Stimulated activated CD8-positive, alpha-beta memory T cell treated with anti-CD3 and anti-CD28 coated beads, Interleukin-12 subunit alpha, Interleukin-12 subunit beta, amount 100 ng/mL, for 4 hours (primary cell): Measurements from ENCODE around the gene BDKRB1.
A peak's percentile ranks its signal among the peaks of the same experiment; 100 is the strongest.

ENCODE experiments used
- DNase-seq: peaks from one replicate; pipeline ENCODE4 v3.0.0-alpha.2; 2020; ENCODE audit warnings: low read depth

The BDKRB1 gene

DNA sequence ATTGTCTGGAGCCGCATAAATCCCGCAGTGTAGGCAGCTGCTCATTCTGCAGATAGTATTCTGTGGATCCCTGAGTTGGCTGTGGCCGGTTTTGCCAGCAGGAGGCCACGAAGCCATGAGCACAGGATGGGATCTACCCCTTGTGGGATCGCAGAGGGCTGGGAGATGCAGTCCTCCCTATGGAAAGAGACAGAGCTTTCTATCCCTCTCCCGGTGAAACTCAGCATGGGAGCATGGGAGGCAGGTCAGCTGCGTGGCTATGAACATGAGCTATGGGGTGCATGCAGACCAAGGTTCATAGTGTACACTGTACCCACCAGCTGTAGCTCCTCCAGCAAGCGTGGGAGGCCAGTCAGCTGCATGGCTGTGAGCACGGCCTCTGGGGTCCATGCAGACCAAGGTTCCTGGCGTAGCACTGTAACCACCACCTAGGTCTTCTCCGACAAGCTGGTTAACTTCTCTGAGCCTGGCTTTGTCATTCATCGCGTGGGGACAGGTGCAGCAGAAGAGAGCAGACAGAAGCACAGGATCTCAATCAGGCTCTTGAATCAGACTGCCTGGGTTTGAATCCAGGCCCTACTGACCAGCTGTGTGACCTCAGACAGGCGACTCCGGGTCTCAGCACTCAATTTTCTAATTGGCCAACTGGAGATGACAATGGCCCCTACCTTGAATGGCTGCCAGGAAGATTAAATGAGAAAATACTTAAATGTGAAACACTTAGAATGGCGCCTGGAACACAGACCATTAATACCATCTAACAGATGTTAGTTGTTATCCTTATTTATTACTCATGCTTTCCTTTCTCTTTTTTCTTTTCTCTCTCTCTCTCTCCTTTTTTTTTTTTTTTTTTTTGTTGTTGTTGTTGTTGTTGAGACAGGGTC, 6.0 kb downstream of the BDKRB1 start:
- no peak for DNase-seq

DNA sequence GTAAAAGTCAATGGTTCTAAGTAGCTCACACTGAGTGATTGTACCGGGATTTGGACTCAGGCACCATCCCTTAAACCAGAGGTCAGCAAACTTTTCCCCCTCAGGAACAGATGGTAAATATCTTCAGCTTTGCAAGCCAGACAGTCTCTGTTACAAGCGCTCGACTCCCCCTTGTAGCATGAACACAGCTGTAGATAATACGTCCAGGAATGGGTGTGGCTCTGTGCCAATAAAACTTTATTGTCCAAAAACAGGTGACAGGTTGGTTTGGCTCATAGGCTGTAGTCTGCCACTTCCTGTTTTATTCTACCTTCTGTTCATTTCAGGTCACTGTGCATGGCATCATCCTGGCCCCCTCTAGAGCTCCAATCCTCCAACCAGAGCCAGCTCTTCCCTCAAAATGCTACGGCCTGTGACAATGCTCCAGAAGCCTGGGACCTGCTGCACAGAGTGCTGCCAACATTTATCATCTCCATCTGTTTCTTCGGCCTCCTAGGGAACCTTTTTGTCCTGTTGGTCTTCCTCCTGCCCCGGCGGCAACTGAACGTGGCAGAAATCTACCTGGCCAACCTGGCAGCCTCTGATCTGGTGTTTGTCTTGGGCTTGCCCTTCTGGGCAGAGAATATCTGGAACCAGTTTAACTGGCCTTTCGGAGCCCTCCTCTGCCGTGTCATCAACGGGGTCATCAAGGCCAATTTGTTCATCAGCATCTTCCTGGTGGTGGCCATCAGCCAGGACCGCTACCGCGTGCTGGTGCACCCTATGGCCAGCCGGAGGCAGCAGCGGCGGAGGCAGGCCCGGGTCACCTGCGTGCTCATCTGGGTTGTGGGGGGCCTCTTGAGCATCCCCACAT, 7.6 kb downstream of the BDKRB1 start:
- DNase-seq, result no peak

DNA sequence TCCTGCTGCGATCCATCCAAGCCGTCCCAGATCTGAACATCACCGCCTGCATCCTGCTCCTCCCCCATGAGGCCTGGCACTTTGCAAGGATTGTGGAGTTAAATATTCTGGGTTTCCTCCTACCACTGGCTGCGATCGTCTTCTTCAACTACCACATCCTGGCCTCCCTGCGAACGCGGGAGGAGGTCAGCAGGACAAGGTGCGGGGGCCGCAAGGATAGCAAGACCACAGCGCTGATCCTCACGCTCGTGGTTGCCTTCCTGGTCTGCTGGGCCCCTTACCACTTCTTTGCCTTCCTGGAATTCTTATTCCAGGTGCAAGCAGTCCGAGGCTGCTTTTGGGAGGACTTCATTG, 8.2 kb downstream of the BDKRB1 start:
- DNase-seq, result no peak

DNA sequence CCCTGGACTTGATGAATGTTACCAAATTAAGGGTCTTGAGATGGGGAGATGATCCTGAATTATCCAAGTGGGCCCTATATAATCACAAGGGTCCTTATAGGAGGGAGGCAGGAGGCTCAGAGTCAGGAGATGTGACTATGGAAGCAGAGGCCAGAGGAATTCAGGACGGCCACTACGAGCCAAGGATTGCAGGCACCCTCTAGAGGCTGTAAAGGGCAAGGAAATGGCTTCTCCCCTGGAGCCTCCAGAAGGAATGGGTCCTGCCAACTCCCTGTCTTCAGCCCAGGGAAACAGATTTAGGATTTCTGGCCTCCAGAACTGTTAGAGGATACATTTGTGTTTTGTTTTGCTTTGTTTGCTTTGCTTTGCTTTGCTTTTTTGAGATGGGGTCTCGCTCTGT, 8.8 kb downstream of the BDKRB1 start:
- no peak for DNase-seq

DNA sequence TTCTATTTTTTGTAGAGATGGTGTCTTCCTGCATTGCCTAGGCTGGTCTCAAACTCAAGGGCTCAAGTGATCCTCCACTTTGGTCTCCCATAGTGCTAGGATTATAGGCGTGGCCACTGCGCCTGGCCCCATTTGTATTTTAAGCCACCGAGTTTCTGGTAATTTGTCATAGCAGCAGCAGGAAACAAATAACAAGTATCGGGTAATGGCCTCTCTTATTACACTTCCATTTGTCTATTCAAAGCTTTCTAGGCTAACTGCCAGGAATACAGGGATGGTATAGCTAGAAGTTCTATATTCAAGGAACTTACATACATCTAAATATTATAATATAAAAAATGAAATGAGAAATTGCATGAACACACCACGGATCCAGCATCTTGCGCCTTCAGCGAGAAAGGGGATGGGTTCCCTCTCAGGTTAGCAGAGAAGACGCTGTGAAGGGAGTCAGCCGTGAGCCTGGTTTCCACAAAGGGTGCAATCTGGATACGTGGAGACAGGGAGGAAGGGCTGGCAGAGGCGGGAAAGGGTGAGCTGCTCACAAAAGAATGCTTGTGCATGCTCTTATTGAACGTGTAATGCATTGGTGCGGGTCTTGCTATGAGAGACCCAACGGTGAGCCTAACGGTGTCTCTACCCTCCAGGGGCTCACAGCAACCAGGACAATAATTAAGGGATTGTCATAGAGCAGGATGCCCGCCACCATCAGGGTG, 9.5 kb downstream of the BDKRB1 start:
- DNase-seq, result no peak

DNA sequence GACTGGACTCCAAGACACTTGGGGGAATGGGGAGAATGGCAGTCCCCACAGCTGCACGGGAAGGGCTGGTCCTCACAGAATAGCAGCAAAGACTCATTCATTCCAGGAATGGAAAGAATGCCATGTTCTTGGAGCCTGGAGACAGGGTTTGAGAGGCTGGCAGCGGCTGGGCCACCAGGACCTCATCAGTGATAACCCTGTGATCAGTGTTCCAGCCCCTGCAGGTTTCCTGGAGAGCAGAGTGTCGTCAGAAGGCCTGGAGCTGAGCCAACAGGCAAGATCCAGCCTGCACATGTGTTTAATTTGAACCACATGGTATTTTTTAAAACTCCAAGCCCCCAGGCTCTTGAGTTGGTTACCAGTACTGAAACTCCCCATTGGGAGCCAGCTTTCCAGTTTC, 11.3 kb downstream of the BDKRB1 start:
- no peak for DNase-seq

DNA sequence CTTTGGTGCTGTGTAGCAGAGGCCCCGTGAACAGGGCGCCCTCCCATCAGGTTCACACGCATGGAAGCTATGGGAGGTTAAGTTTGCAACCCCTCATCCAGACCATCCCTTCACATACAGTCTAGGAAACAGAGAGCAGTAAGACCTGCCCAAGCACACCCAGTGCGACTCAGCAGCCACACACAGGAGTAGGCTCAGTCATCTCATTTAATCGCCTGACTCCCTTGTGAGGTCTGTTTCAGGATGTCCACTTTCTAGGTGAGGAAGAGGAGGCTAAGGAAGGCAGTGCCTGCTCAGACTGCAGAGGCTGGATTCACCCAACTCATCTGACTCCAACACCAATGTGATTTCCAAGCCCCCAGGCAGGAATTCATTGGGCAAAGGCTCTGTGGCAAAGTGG, 11.9 kb downstream of the BDKRB1 start:
- no peak for DNase-seq

DNA sequence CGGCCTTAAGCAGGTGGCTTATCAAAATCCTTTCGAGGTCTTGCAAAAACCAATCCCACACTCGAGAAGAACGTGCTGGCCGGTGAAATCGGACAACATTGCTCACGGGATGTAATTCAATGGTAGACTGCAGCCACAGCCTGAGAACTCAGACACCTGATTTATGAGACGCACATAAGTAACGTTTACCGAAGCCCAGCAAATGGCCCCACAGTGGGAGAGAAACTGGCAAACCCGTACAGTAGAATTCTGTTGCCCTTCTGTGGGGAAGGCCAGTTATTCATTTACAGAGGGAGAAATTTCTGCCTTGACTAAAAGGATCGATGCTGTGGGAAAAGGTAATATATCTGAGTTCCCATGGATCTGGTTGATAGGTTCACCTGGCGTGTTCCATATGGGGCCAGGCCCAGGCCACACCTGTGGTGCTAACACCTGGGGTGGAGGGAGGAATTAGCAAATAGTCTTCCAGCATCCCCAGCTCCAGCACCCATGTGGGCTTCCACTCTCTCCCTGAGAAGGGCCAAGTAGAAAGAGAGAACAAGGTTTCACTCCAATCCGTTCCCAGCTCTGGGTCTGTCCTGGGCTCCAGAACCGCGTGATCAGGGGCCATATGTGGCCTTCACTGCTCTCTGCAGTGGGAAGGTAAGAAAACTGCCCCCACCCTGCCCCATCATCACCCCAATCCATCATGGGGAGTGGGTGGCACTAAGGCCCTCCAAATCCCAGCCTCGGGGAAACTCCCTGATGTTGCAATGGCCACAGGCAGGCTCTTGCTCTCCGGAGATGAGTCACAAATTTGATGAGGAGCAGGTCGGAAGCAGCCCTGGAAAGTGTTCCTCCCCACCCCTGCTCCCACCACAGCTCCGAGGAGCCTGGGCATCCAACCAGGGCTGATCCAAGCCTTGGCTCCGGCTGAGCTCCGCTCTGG, 12.7 kb downstream of the BDKRB1 start:
- DNase-seq, result no peak

DNA sequence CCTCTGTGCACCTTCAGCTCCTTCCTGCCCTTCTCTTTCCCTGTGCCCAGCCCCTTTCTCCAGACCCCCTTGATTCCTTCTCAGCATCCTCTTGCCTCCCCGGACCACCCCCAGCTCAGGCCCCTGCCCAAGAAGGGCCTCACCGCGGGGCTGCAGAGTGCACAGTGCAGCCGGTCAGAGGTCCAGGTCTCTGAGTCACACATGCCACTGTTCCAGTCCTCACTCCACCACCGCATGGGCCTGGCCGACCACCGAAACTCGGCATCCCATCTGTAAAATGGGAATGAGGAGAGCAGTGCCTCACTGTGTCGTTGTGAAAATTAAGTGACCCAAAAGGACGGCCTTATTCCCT, 13.3 kb downstream of the BDKRB1 start:
- DNase-seq, result no peak

DNA sequence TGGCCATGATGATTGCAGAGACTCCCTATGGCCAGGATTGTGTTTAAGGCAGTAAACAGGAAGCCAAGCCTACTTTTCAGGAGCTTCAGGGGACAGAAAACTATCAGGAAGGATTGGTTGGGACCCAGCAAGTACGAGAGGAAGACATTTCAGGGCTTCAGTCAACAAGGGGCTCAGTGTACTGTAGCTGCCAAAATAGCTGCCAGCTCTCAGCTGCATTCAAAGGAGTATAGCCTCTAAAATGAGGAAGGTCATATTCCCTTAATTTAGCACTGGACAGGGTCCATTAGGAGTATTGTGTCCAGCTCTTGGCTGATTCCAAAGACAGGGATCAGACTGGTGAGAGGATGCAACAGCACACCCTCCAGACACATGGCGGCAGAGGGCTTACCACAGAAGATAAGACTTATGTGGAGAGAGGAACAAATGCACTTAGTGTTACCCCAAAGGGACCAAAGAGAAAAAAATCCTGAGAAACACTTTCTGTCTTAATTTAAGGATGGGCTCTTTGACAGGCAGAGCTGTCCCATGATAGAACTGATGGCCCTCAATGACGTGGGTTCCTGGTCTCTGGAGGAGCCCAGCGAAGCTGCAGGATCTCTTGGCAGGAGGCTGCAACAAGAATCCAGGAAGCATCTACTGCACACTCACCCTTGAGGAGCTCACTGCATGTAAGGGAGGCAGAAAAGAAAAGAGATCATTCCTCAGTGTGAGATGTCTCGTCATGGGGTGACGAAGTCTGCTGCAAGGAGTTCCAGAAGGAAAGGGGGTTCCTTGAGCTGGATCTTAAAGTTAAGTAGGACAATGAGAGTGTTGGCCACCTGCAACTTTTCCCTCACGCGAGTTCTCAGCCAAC, 14.8 kb downstream of the BDKRB1 start:
- DNase-seq, result no peak

DNA sequence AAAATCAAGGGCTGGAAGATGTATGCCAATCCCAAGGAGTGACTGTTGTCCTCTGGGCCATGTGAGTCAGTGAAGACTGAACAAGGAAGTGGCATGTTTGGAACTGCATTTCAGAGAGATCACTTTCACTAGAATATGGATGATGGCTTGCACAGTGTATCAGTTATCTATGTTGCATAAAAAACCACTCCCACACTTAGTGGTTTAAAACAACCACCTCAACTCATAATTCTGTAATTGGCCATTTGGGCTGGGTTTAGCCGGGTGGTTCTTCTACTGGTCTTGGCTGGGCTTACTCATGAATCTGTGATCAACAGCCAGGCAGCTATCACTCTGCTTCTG, 15.4 kb downstream of the BDKRB1 start:
- no peak for DNase-seq

DNA sequence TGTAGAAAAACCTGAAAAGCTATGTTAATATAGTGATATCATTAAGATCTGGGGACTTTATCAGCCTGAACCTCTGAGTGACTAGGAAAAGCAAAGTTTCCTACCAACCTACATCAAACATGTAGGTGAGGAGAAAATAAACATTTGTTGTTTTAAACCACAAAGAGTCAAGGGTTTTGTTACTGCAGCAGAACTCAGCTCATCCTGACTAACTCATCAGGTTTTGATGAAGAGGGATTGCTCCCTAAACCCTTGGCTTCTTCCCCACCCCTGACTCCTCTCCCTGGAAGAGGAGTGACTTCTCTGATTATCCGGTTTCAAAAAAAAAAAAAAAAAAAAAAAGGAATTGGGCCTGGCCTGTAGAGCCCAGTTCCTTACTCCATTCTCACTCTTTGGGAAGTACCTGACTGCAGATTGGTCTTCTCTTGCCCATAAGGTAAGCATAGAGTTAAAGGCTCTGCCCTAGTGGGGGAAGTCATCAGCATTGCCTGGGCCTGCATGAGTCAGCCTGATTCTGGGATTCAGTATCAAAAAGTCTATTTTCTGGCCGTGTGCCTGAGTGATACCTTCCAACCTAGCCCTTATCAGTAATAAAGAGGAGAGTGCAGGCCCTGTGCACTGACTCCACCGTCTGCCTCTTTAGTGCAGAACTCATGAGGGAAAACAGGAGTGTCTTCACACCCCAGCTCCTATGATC, 16.9 kb downstream of the BDKRB1 start:
- DNase-seq, result no peak

DNA sequence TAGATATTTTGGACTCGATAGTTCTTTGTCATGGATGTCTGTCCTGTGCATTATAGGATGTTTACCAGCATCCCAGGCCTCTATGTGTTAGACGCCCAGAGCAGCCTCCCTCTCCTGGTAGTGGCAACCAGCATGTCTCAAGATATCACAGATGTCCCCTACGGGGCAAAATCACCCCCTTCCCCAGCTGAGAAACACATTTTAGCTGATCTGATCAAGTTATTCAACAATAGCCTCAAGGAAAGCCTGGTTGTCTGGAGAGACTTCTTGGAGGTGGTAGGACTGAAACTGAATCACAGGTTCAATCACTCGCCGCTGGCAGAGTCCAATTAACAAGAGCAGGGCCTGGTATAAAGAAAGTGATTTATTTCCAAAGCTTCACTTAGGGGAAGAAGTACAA, 17.6 kb downstream of the BDKRB1 start:
- DNase-seq, result no peak

DNA sequence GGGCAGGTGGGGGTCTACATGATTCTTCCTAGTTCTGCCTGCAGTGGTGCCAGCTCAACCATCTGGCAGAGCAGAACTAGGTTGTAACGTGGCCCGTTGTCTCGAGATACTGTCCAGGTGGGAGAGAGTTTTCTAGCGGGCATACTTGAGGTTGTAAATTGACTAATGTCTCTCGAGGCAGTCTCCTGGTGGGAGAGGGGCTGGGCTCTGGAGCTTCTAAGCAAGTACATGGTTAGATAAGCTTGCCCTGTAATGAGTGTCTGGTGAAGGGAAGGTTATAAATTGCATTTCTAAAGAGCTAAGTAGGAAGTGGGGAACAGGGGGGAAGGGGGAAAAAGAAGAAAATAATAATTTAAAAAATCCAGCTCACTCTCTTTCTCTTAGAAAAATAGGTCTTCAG, 18.1 kb downstream of the BDKRB1 start:
- DNase-seq, result no peak

DNA sequence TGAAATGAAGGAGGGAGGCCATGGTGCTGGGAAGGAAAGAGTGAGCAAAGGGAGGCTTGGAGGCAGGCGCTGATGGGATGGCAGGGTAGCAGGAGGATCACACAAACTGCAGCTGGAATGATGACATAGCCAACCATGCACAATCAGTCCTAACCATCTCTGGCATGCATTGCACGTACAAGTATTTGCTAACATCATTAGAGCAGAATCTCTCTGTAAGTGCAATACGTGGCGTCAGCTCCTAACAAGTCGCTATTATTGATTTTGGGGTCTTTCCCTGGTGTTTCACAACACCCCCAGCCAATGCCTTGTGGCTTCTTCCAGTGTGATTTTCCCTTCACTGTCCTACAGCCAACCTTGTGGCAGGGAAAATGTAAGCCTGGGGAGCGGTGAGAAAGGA, 18.5 kb downstream of the BDKRB1 start:
- DNase-seq, result no peak

DNA sequence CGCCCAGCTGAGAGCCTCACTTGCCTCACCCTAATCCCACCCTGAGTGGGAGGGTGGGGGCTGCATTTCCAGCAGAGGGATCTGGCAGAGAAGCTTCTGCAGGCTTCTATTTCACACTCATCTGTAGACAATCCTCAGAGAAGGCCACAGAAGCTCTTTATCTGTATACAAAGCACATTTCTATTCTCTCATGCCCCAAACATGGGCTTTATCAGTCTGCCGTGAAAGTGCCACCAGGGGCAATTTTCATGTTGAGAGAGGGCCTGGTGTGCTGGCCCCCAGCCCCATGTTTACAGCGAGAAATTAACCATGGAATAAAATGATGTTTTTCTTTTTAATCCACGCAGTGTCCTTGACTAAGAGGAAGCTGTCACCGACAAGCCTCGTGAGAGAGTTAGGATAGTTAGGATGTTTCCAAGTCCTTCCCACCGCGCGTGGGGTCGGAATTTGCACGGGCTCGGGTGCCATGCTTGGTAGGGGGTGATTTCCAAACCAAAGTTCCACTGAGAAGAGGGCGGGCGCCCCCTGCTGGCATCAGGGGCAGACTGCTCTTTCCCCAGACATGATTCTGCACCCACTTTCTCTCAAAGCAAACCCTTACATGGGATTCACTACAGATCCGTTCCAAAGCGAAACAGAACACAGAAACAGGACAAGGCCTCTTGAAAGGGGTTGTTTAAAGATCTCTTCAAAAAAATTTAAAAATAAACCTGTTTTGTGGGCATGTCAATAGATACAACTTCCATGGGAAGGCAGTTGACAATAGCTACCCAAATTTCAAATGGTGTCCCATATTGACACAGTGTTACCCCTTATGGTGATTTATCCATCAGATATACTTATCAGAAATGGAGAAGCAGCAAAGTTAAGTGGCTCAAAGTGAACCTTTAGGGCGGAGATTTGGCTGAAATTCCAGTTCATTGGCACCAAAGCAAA, 19.4 kb downstream of the BDKRB1 start:
- peak; percentile 17 for DNase-seq

DNA sequence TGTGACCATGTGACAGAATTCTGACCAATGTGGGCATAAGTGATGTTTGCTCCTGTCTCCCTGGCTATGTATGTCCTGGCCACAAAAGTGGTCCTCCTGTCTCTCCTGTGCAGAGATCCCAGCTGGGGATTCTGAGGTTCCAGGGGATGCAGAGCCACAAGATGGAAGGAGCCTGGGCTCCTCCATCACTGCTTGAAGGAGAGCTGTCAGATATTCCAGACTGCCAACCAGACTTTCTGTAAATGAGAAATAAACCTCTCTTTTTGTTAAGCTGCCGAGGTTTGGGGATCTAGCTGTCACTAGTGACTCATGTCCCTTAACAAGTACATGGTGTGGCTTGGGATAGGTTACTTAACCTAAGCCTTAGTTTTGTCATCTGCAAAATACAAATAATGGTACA, 21.9 kb downstream of the BDKRB1 start:
- no peak for DNase-seq

DNA sequence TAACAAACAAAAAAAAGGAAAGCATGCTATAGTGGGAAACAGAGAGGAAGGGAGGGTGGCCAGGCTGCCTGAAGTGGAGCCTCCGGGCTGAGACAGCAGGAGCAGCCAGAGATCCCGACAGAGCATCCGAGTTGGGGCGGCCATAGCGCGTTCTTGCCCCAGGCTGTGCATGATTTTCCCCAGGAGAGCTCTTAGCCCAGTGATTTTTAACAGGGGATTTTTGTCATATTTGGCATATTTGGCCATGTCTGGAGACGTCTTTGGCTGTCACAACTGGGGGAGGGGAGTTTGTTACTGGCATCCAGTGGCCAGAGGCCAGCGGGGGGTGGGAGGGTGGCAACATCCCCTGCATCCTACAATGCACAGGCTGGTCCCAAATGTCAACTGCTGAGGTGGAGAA, 23.6 kb downstream of the BDKRB1 start:
- DNase-seq, result no peak

DNA sequence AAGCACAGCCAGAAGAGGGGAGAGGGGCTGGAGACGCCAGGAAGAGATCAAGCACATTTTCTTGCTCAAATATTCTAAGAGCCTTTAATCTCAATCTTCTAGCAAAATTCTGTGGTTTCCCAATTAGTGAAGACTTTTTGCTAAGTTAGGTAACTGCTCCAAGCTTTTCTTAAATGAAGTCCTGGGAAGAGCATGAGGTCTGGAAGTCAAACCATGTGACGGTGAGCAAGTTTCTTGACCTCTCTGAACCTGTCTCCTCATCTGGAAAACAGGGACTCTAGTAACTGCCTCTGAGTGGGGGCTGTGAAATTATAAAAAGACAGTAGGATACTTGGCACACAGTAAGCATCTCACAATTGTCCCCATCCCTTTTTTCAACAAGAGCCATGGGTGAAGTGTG, 24.1 kb downstream of the BDKRB1 start:
- no peak for DNase-seq
